Measurements from ENCODE around the gene TBCK.

GRCh38 chr4:106195435-106195950 is 120.5 kb downstream of the TBCK start:
- TF ChIP-seq CTCF (conservative IDR thresholded peaks at IDR 0.05; ENCODE audit: low read depth, low read length) (no peak), EZH2 (IDR thresholded peaks at IDR 0.05; ENCODE audit: low read length, unreplicated experiment) (no peak)

Data from PC-3 (cell line).